ENCODE results near the gene DDAH2.

The DDAH2 gene

DNA sequence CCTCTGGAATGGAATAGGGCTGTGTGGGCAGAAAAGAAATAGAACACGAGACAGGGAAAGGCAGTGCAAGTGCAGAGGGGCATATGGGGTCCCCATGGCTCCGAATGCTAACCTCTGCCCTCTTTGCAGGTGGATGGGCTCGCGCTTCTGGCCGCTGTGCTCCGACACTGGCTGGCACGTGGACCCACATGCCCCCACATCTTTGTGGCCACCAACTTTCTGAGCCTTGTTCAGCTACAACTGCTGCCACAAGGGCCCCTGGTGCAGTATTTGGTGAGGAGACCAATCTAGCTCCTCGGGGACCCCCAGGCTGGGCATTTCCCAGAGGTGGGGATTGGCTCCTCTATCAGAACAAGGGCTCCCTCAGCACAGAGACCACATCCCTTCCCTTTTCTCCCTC, 32.2 kb upstream of the DDAH2 start:
- no peak for DNase-seq (ENCODE audit: low read depth)

DNA sequence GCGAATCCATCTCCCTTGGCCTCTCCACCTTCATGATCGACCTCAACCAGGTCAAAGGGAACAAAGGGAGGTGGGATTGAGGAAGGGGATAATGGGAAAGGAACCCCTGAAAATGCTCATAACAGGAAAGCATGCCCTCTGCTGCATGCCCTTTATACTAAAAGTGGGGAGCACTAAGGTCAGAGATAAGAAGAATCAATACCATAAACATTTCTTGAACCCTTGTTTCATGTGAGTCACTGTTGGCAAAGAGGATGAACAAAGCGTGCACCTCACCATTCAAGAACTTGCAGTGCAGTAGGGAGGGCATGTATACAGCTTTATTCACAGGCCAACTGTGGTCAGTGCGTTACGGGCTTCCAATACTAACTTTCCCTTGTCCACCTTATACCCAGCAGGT, 31.7 kb upstream of the DDAH2 start:
- no peak for DNase-seq (ENCODE audit: low read depth)

DNA sequence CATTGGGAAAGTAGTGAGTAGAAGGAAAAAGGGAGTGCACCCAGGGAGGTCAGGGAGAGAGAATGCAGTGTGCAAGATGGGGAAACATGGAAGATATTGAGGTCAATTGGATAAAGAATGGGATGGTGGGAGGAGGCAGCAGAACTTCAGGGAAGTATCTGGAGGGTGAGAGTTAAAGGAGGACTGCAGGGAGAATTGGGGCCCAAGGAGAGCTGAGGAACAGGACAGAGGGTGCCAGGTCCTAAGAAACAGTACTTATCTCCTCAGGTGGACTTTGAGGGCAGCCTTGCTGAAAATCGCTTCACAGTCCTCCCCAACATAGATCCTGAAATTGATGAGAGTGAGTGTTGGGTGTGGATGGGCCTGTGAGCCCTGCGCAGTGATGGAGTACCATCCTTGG, 29.2 kb upstream of the DDAH2 start:
- DNase-seq (ENCODE audit: low read depth): no peak

DNA sequence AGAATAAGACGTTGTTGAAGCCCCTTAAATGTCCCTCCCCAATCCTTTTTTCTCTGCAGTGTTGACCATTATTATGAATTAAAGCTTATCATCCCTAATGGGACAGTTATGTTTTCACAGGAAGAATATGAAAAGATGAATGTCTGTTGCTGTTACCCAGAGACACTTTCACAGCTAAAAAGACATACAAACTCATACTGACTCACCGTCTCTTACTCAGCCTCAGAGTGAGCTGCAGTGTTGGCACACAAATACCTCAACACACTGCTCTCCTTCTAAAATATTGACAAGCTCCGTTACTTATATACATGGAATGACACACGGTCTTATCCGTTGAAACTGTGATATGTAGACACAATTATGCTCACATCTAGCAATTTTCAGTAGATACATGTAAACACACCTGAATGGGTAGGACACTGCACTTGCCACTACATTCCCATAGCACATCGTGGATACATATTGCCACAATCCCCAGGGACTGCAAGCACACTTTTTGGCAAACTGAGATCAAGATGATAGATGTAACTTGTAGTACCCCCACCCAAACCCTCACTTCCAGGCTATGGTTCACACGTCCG, 23.7 kb upstream of the DDAH2 start:
- peak; percentile 77 for DNase-seq (ENCODE audit: low read depth)

DNA sequence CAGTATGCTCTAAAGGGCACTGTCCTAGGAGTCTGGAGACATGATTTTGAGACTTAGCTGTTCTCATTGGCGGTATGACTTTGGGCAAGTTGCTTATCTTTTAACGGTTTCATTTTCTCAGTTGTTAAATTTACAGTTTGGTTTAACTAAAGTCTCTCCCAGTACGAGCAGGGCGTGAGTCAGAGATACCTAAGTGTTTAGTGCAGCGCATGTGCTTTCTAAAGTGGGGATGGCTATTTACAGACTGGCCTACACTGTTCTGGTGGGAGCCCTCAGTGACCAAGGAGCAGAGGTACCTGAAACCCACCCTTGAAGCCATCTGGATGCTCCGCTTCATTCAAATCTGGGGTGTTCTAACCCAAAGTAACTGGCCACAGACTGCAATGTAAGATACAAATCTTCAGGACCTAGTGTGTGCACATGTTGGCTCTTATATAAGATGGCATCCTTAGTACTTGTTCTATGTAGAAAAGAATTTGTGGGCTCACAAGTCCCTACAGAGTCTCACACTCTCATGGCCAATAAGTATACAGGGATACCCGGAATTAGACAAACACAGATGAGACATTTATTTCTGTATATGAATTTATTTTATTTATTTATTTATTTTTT, 21.4 kb upstream of the DDAH2 start:
- DNase-seq (ENCODE audit: low read depth): peak; percentile 67

DNA sequence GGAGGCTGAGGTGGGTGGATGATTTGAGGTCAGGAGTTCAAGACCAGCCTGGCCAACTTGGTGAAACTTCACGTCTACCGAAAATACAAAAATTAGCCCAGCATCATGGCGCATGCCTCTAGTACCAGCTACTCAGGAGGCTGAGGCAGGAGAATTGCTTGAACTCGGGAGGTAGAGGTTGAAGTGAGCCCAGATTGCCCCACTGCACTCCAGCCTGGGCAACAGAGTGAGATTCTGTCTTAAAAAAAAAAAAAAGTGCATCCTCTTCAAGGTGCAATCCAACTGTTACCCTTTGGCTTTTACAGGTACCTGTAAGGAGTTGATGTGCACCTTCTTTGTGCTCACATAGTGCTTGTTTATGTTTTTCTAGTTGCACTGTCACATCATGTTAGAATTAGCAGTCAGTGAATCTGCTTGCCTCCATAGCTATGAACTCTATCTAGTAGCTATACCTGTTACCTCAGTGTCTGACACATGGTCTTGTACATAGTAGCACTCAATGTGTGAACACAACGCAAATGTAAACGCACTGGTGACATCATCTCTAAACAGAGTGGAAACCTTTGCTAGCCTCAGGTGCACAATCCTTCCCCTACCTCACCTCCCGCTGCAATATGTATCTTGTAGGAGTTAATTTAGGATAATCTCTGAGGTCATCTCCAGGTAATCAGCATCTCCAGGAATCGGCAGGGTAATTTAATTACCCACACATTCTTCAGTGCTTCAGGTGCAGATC, 20.4 kb upstream of the DDAH2 start:
- DNase-seq (ENCODE audit: low read depth): no peak

DNA sequence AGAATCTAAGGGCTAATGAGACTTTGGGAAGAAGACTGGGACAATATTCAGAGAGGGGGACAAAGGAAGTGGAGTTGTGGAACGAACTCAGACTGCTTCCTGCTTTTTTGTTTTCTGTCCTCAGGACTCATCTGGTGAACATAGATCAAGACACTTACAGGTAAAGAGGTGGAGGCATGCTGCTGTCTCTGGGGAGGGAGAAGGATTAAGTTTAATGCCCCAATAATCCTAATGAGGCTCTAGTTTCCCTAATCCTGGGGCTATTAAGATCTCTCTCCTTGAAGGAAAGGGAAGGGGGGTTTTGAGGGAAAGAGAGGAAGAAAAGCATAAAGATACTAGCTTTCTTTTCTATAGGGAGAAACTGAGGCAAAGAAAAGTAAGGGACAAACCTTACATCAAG, 15.3 kb upstream of the DDAH2 start:
- DNase-seq (ENCODE audit: low read depth): no peak

DNA sequence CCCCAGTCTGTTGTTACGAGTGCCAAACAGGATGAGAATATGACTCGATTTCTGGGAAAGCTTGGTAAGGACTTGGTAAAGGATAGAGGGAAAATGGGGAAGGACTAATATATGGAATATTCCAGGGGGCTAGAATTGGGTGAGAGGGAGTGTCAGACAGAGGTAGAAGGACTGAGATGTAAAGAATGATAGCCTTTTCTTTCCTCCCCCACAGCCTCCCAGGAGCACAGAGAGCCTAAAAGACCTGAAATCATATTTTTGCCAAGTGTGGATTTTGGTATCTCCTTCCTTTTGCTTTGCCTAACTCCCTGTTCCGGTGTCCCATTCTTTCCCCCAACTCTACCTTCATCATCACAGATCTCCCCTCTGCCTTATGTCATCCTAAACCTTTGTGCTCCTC, 13.8 kb upstream of the DDAH2 start:
- no peak for DNase-seq (ENCODE audit: low read depth)

DNA sequence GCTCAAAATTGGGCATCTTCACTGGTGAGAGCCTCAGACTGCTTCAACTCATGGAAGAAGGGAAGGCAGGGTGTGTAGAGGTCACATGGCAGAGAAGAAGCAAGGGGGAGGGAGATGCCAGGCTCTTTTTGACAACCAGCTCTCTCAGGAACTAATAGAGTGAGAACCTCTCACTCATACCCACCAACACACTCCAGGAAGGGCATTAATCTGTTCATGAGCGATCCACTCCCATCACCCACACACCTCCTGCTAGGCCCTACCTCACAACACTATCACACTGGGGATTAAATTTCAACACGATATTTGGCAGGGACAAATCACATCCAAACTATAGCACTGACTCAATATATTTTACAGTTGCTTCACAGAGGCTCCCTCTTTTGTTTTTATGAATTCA, 12.7 kb upstream of the DDAH2 start:
- no peak for DNase-seq (ENCODE audit: low read depth)

DNA sequence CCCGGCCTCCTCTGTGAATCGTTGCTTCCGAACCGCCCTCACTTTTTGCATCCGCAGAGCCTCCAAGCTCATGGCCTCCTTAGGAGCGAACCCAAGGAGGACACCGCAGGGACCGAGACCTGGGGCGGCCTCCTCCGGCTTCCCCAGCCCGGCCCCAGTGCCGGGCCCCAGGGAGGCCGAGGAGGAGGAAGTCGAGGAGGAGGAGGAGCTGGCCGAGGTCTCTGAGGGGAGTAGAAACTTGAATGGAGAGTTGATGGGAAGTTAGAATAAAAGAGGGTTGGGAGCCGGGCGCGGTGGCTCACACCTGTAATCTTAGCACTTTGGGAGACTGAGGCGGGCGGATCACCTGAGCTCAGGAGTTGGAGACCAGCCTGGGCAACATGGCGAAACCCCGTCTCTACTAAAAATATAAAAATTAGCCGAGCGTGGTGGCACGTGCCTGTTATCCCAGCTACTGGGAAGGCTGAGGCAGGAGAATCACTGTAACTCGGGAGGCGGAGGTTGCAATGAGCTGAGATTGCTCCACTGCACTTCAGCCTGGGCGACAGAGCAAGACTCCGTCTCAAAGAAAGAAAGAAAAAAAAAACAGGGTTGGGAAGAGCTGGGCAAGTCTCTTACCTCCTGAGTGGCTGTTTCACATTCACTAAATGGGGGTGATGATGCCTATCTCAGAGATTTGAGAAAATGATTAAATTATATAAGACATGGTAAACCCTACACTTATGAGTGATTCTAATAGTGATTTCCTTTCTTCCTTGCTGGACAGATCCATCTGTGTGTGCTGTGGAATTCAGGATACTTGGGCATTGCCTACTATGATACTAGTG, 11.5 kb upstream of the DDAH2 start:
- no peak for DNase-seq (ENCODE audit: low read depth)

DNA sequence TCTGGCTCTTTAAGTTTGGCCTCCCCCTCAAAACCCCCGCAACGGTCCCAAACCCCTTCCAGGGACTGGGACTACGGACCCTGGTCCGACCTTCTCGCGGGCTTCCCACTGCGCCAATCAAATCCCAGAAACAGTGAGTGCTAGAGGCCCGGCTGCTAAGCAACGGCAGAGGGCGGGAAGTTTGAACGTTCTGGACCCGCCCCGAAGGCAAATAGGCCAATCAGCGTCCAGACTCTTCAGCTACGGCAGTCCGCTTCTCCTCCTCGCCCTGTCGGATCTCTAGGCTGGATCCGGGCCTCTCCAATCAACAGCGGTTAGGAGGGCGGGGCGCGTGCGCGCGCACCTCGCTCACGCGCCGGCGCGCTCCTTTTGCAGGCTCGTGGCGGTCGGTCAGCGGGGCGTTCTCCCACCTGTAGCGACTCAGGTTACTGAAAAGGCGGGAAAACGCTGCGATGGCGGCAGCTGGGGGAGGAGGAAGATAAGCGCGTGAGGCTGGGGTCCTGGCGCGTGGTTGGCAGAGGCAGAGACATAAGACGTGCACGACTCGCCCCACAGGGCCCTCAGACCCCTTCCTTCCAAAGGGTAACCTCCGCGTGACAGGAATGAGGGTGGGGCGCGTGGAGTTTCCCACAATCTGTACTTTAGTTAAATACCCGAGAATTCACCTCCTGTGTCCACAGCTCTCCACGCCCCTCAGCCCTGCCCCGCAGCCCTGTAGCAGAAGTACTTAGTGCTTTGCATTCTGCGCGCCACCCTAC, 10.7 kb upstream of the DDAH2 start, which contains the start of gene MSH5:
Gene MSH5 (plus strand): TSS at position 367 of the 758 bp plus-strand sequence. CDS start 462 bp downstream, outside the sequence.
- peak; percentile 100 for DNase-seq (ENCODE audit: low read depth)

DNA sequence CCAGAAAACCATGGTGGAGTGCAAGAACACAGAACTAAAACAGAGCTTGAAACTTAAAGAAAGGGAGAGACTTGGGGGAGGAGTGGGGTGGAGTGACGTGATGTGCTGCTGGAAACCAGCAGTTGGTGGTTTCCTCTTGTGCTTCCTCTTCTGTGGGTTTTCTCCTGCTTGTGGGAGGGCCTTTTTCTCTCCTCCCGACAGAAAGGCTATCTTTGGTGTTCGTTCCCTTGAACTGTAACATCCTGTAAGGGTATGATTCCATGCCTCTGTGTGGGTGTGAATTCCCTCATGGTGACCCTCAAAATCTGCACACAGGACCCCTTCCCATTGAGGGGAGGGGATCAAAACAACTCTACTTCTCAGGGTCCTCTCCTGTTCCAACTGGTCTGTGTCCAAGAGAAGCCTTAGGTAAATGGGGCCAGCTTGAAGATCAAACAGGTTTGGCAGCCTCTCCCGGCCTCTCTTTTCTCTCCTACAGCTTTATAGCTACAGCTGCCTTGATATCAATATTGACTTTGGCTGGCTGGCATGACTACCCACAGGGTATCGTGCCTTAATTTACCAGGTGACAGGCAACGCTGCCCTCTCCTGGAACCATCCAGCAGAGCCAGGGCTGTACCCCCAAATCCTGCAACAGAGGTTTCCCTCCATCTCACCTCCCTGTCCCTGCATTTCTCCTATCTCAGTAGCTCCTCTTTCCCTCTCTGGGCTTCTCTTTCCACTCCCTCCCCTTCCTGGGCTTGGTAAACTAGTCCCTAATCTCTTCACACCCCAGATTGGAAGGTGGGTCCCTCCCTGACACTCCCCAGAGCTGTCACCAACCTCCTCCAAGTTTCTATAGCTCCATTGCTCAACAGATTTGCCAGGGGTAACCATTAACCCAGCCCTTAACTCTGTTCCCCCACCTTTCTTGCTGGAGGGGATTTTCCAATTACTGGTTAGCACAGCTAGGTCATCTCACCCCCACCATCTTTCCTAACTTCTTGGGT, 9.2 kb upstream of the DDAH2 start:
- peak; percentile 87 for DNase-seq (ENCODE audit: low read depth)

DNA sequence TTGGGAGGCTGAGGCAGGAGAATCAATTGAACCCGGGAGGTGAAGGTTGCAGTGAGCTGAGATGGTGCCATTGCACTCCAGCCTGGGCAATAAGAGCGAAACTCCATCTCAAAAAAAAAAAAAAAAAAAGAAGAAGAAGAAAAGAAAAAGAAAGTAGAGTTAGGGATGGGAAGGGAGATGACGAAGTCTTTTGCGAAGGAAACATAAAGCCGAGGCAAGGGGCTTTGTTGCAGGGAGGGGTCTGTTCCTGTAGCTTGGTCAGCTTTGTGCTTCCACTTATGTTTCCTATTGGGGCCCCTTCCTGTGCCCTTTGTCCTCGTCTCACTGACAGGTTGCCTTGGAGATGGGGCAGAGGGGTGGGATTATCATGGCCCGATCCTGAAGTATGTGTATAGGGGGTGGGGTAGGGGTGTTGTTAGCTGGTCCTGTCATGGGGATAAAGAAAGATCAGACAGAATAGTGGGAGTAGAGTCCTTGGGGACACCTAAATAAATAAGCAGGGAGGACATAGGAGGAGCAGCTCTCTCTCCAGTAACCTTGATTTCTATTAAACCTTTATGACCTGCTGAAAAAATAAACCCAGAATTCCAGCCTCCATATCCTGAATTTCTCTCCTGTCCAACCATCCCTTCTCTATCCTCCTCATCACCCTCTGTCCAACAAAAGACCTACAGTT, 8.4 kb upstream of the DDAH2 start:
- DNase-seq (ENCODE audit: low read depth): no peak

DNA sequence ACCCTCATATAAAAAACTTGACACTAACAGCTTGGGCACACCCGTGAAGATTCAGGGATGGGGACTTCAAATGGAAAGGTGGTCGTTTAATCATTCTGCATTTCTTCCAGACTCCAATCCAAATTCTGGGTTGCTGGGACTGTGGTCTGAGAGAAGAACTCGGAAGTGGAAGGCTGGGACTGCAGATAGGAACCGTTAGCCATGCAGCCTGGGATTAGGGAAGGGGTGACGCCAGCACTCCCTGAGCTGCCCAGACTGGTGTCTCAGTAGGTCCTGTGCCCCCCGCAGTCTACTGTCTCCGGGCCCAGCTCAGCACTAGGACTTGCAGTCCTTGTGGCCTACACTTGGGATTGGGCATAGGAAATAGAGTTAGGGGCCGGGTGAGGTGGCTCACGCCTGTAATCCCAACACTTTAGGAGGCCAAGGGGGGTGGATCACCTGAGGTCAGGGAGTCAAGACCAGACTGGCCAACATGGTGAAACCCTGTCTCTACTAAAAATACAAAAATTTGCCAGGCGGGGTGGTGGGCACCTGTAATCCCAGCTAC, 7.7 kb upstream of the DDAH2 start:
- DNase-seq (ENCODE audit: low read depth): no peak

DNA sequence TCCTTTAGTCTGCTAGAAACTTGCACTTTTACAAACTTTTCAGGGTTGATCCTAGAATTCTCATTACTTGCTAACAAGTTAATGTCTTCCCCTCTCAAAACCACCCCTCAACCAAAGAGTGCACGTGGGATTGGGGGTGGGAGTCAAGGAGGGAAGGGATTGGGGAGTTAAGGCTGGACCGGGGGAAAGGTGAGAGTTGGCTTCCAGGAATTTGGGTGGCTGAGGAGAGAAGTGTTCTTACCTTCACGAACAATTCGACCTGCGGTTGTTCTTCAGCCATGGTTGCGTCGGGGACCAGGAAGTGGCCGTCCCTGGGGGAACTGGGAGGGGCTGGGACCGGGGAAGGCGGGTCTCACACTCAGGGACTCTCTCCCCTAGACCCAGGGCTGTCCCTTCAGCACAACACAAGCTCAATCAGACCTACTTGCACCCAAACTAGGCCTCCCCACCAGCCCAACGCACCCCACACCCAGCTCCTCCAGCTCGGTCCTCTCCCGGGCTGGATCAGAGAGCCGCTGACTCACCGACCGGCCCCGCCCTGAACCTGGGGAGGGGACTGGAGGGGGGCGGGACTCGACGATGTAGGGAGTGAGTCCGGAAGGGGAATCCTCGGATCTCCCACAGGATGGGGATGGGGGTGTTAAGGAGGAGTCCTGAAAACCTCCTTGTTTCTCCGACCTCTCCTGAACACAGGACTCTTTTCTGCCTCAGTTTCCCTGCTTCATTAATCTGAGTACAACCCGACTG, 7.1 kb upstream of the DDAH2 start, which contains the start of gene CLIC1:
Gene CLIC1 (minus strand): TSS at position 510 of the 747 bp plus-strand sequence. CDS start 230 bp downstream, at position 280.
- DNase-seq (ENCODE audit: low read depth): peak; percentile 89

DNA sequence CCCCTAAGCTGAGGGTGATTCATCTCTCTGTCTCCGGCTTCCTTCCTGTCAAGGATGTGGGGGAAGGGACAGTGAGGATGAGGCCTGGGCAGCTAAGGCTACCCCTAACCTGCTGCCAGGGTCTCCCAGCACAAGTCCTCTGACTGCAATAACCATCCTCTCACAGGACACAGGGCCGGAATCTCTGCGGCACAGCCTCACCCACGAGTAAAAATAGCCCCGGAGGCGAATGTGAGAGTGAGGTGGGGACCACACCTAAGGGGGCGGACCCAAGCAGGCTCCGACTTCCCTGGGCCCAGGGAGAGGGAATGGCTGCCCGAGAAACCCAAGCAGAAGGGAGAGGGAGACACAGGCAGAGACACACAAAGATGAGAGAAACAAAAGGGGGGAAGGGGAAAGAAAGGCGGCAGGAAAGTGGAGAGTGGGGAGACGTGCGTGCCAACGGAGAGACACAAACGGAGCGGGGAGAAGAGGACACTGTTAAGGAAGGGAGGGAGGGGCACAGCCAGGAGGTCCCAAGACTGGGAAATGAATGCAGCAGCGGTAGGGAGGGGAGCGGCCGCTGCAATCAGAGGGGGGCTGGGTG, 5.8 kb upstream of the DDAH2 start:
- DNase-seq (ENCODE audit: low read depth): peak; percentile 87

DNA sequence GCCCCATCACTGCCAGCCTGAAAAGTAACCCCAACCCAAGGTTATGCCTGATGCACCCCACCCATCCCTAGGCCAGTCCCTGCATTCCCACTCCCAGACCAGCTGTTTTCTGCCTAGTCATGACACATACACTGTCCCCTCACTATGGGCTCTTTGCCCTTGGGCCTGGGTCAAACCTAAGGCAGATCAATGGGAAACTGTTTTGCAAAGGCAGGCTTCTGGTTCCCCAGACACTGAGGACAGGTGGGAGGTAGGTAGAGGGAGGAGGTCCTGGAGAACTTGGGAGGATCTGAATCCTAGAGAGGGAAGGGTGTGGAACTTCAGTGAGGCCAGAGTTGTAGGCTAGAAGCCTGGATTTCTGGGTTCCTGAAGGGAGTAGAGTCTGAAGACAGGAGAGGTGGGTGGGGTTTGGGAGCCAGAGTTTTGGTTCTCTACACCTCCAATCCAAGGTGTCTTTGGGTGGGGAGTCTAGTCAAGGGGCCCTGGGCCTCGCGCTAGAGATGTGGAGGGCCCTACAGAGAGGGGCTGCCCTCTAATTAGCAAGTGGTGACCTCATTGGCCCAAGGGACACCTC, 5.2 kb upstream of the DDAH2 start:
- DNase-seq (ENCODE audit: low read depth): no peak

DNA sequence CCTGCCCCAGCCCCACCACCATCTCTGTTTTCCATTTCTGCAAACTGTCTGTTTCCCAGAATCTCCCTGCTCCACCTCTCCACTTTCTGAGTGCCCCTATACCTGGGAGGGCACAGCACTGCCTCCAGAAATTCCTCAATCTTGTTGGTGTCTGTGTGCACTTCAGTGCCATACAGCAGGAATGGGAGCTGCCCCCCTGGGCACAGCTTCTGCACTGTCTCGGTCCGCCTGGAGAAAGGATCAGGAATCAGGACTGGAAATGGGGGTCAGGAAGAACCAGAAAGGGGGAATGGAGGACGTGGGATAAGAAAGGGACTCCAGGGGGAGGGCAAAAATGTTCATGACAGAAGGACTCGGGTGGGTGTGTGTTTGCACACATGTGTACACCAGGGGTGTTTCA, 4.6 kb upstream of the DDAH2 start:
- no peak for DNase-seq (ENCODE audit: low read depth)
